CD14-positive monocyte (primary cell): ENCODE measurements around the gene TMTC2. TPM values are rescaled to one million over a fixed set of nuclear protein-coding genes. Genes with fewer than 3 reads are reported as not detected.

Experiments used
- DNase-seq, 3 donors: peaks; one replicate each; pipeline ENCODE4 v3.0.0-alpha.2; 2011 to 2022
- H2AFZ ChIP-seq: 2 replicates; pipeline ENCODE4 v1.6.0; 2012; ENCODE audit warnings: mild to moderate bottlenecking, low read depth, low read length, inconsistent platforms; ENCODE audit not compliant: insufficient read depth, poor library complexity, severe bottlenecking
- H3K27ac ChIP-seq, 2 donors: 1 replicate in 1 of 2; 2 replicates in 1 of 2; pipeline ENCODE4 v1.5.1; 2012 to 2013; ENCODE audit warnings: low read length in 2 of 2, control low read depth in 1 of 2, inconsistent platforms in 1 of 2, low read depth in 1 of 2, mild to moderate bottlenecking in 1 of 2
- H3K27me3 ChIP-seq, 2 donors: one replicate each; pipeline versions ENCODE4 v1.6.0 to v1.6.1; 2011 to 2013; ENCODE audit warnings: low read length in 2 of 2; ENCODE audit not compliant: control insufficient read depth in 2 of 2, insufficient read depth in 2 of 2
- H3K36me3 ChIP-seq, 2 donors: replicated peaks in 1 of 2; 1 replicate in 1 of 2; 2 replicates in 1 of 2; pipeline versions ENCODE4 v1.5.1 to v1.6.1; 2012 to 2013; ENCODE audit warnings: low read length in 2 of 2, control low read depth in 1 of 2, inconsistent platforms in 1 of 2, mild to moderate bottlenecking in 1 of 2; ENCODE audit not compliant: insufficient read depth in 2 of 2, control insufficient read depth in 1 of 2
- H3K4me1 ChIP-seq, 2 donors: 1 replicate in 1 of 2; 2 replicates in 1 of 2; pipeline versions ENCODE4 v1.5.1 to v1.6.1; 2012 to 2013; ENCODE audit warnings: low read length in 2 of 2, control low read depth in 1 of 2, inconsistent platforms in 1 of 2, mild to moderate bottlenecking in 1 of 2, moderate library complexity in 1 of 2; ENCODE audit not compliant: insufficient read depth in 2 of 2, control insufficient read depth in 1 of 2
- H3K4me2 ChIP-seq: replicated peaks from 2 replicates; pipeline ENCODE3; 2012; ENCODE audit warnings: low read length, moderate library complexity, mild to moderate bottlenecking; ENCODE audit not compliant: poor library complexity, severe bottlenecking; ENCODE audit errors: extremely low read depth
- H3K4me3 ChIP-seq, 3 experiments: fragments of 200-600 bp in 1 of 3; sonication (generic) in 1 of 3; replicated peaks in 1 of 3; 1 replicate in 2 of 3; 2 replicates in 1 of 3; pipeline ENCODE4 v1.5.1; 2011 to 2013; ENCODE audit warnings: low read length in 3 of 3, mild to moderate bottlenecking in 3 of 3, control low read depth in 2 of 3, low read depth in 2 of 3, inconsistent platforms in 1 of 3, moderate library complexity in 1 of 3
- H3K79me2 ChIP-seq: 2 replicates; pipeline ENCODE4 v1.6.0; 2012; ENCODE audit warnings: mild to moderate bottlenecking, control low read depth, inconsistent platforms, low read length, moderate library complexity; ENCODE audit not compliant: insufficient read depth
- H3K9ac ChIP-seq: 2 replicates; pipeline ENCODE4 v1.6.0; 2017; ENCODE audit warnings: low read length, mild to moderate bottlenecking; ENCODE audit not compliant: insufficient read depth, poor library complexity, severe bottlenecking
- H3K9me3 ChIP-seq, 2 donors: replicated peaks in 1 of 2; 1 replicate in 1 of 2; 2 replicates in 1 of 2; pipeline versions ENCODE4 v1.5.1 to v1.6.1; 2012 to 2013; ENCODE audit warnings: low read length in 2 of 2, control low read depth in 1 of 2; ENCODE audit not compliant: control insufficient read depth in 1 of 2, insufficient read depth in 1 of 2
- H4K20me1 ChIP-seq: 2 replicates; pipeline ENCODE4 v1.6.0; 2012; ENCODE audit warnings: mild to moderate bottlenecking, low read length, control low read depth, moderate library complexity; ENCODE audit not compliant: insufficient read depth
- H3K27ac Mint-ChIP-seq, 7 donors: one replicate each; pipeline ENCODE4 v1.8.0; 2020; ENCODE audit warnings: mild to moderate bottlenecking in 7 of 7, mixed read lengths in 7 of 7, moderate library complexity in 6 of 7, inconsistent platforms in 2 of 7
- H3K27me3 Mint-ChIP-seq, 3 donors: one replicate each; pipeline ENCODE4 v1.8.0; 2021 to 2022; ENCODE audit warnings: low read depth in 3 of 3, mild to moderate bottlenecking in 3 of 3, mixed read lengths in 3 of 3, moderate library complexity in 3 of 3, inconsistent platforms in 1 of 3
- H3K36me3 Mint-ChIP-seq, 2 donors: one replicate each; pipeline ENCODE4 v1.8.0; 2020; ENCODE audit warnings: mixed read lengths in 2 of 2, inconsistent platforms in 1 of 2, mild to moderate bottlenecking in 1 of 2
- H3K4me1 Mint-ChIP-seq: one replicate; pipeline ENCODE4 v1.8.0; 2020; ENCODE audit warnings: mild to moderate bottlenecking, mixed read lengths
- H3K4me3 Mint-ChIP-seq, 2 donors: one replicate each; pipeline ENCODE4 v1.8.0; 2020; ENCODE audit warnings: mild to moderate bottlenecking in 2 of 2, mixed read lengths in 2 of 2, moderate library complexity in 1 of 2
- H3K9me3 Mint-ChIP-seq, 7 donors: one replicate each; pipeline ENCODE4 v1.8.0; 2020 to 2022; ENCODE audit warnings: mixed read lengths in 7 of 7, mild to moderate bottlenecking in 6 of 7, moderate library complexity in 6 of 7, inconsistent platforms in 2 of 7
- CTCF ChIP-seq: fragments of 200-600 bp; IDR thresholded peaks from one replicate; pipeline ENCODE4 v1.8.0; 2022; ENCODE audit warnings: antibody characterized with exemption, mild to moderate bottlenecking
- WGBS: methylation state at CpG from one replicate; pipeline ENCODE4 v1.1.5; 2013; ENCODE audit warnings: missing lambda C conversion rate; ENCODE audit not compliant: insufficient coverage; 5-methylcytosine and 5-hydroxymethylcytosine counted together
- intact Hi-C, 2 donors: fragments of 100-400 bp; cut with micrococcal nuclease; formaldehyde crosslinking; loops; one replicate each; pipeline versions ENCODE4 v1.15.0 to v1.15.1; 2023
- polyA plus RNA-seq, 3 donors: library from polyadenylated mRNA; depleted of rRNA in 1 of 3; unstranded in 2 of 3; stranded (reverse) in 1 of 3; fragments of 300-500 nt in 2 of 3; fragments of >200 nt in 1 of 3; fragmentation: Illumina TruSeq in 2 of 3; gene quantifications; 1 replicate in 2 of 3; 2 replicates in 1 of 3; pipeline ENCODE4 v1.2.3, GENCODE V29; 2012 to 2021

Gene TMTC2
- polyA plus RNA-seq, 3 donors: 2.5 to 15.7 (median 3.3) TPM

- TF ChIP-seq CTCF: no peak
- no CpG with 5 or more reads among the region's 6 CpGs for WGBS
Measured at GRCh38 chr12:83059107-83059506, 372.4 kb downstream of the TMTC2 start.

GRCh38 chr12:83065562-83065961, 378.9 kb downstream of the TMTC2 start:
- peaks cover 0 to 2% (median 0%) of the 10 kb centered on the region in 3 donors for H3K27me3 Mint-ChIP-seq
- no CpG with 5 or more reads among the region's 1 CpG for WGBS

More at GRCh38 chr12:83059107-83059506, 372.4 kb downstream of the TMTC2 start:
- Mint-ChIP-seq H3K4me1 (peaks cover 10% of the 10 kb centered on the region), H3K27ac (no peak overlapping the region), H3K9me3 (peaks cover 0 to 2% (median 0%) of the 10 kb centered on the region in 7 donors), H3K27me3 (peaks cover 0 to 2% (median 0%) of the 10 kb centered on the region in 3 donors), H3K4me3 (peak overlapping the region; percentile 13 to 73), H3K36me3 (peaks cover 45 to 55% of the 10 kb centered on the region in 2 donors)
- Histone ChIP-seq H3K9ac (no peak overlapping the region), H3K27ac (no peak overlapping the region), H3K9me3 (no peaks in the 10 kb centered on the region), H3K36me3 (peaks cover 12 to 43% of the 10 kb centered on the region in 2 donors), H2AFZ (no peak overlapping the region), H3K4me3 (no peak overlapping the region), H4K20me1 (no peaks in the 10 kb centered on the region), H3K27me3 (no peaks in the 10 kb centered on the region), H3K79me2 (no peaks in the 10 kb centered on the region), H3K4me2 (peak overlapping the region; percentile 23), H3K4me1 (peaks cover 5 to 11% of the 10 kb centered on the region in 2 donors)
- no peak for DNase-seq
- intact Hi-C loops: no loop called here

More at GRCh38 chr12:83065562-83065961, 378.9 kb downstream of the TMTC2 start:
- H3K4me2 ChIP-seq: no peak overlapping the region
- H3K9ac ChIP-seq: no peak overlapping the region
- no peak for TF ChIP-seq CTCF
- H3K4me1 ChIP-seq: no peaks in the 10 kb centered on the region
- H3K27me3 ChIP-seq: no peaks in the 10 kb centered on the region
- no peak for DNase-seq
- H3K36me3 ChIP-seq: peaks cover 15 to 36% of the 10 kb centered on the region in 2 donors
- no peak overlapping the region for H2AFZ ChIP-seq
- no peaks in the 10 kb centered on the region for H3K9me3 ChIP-seq
- H3K79me2 ChIP-seq: no peaks in the 10 kb centered on the region
- no peak overlapping the region for H3K4me3 ChIP-seq
- peaks cover 43 to 48% of the 10 kb centered on the region in 2 donors for H3K36me3 Mint-ChIP-seq
- no peaks in the 10 kb centered on the region for H3K4me1 Mint-ChIP-seq
- H3K27ac ChIP-seq: no peak overlapping the region
- no peak overlapping the region for H3K27ac Mint-ChIP-seq
- H3K9me3 Mint-ChIP-seq: peaks cover 0 to 6% (median 4%) of the 10 kb centered on the region in 7 donors
- intact Hi-C loops: no loop called here
- H4K20me1 ChIP-seq: no peaks in the 10 kb centered on the region
- H3K4me3 Mint-ChIP-seq: no peak overlapping the region
